Natural killer cell (primary cell): Measurements from ENCODE around the gene NMUR1. TPM values are rescaled to one million over a fixed set of nuclear protein-coding genes. Genes with fewer than 3 reads are reported as not detected.

Experiments
- ATAC-seq, 3 donors: fragments of 150-1000 bp in 2 of 3; fragments of 200-7000 bp in 1 of 3; cut with Tn5 transposase; 1 replicate in 1 of 3; 2 replicates in 2 of 3; pipeline ENCODE4 v1.10.0; 2021; ENCODE audit warnings: mild to moderate bottlenecking in 2 of 3, moderate library complexity in 2 of 3
- DNase-seq, 2 donors: peaks; one replicate each; pipeline versions ENCODE4 v3.0.0 to v3.0.0-alpha.2; 2013 to 2021; ENCODE audit warnings: mixed read lengths in 1 of 2
- H3K27ac ChIP-seq: one replicate; pipeline ENCODE4 v1.5.1; 2013; ENCODE audit warnings: mild to moderate bottlenecking, low read length
- H3K27me3 ChIP-seq: one replicate; pipeline ENCODE4 v1.6.1; 2013; ENCODE audit warnings: low read length; ENCODE audit not compliant: control insufficient read depth, insufficient read depth
- H3K36me3 ChIP-seq: one replicate; pipeline ENCODE4 v1.6.1; 2013; ENCODE audit warnings: low read length; ENCODE audit not compliant: control insufficient read depth, insufficient read depth
- H3K4me1 ChIP-seq: one replicate; pipeline ENCODE4 v1.6.1; 2013; ENCODE audit warnings: low read length; ENCODE audit not compliant: control insufficient read depth, insufficient read depth
- H3K4me3 ChIP-seq: one replicate; pipeline ENCODE4 v1.5.1; 2013; ENCODE audit warnings: low read length
- H3K9me3 ChIP-seq: one replicate; pipeline ENCODE4 v1.6.1; 2013; ENCODE audit warnings: low read length; ENCODE audit not compliant: control insufficient read depth, insufficient read depth
- H3K27ac Mint-ChIP-seq, 2 donors: one replicate each; pipeline ENCODE4 v1.8.0; 2022; ENCODE audit warnings: mild to moderate bottlenecking in 2 of 2, mixed read lengths in 2 of 2, moderate library complexity in 1 of 2
- H3K27me3 Mint-ChIP-seq, 2 donors: one replicate each; pipeline ENCODE4 v1.8.0; 2022; ENCODE audit warnings: low read depth in 2 of 2, mixed read lengths in 2 of 2
- H3K36me3 Mint-ChIP-seq: one replicate; pipeline ENCODE4 v1.8.0; 2022; ENCODE audit warnings: mixed read lengths
- H3K4me1 Mint-ChIP-seq, 2 donors: one replicate each; pipeline ENCODE4 v1.8.0; 2022; ENCODE audit warnings: mixed read lengths in 2 of 2
- H3K4me3 Mint-ChIP-seq: one replicate; pipeline ENCODE4 v1.8.0; 2022; ENCODE audit warnings: mild to moderate bottlenecking, moderate library complexity, mixed read lengths
- H3K9me3 Mint-ChIP-seq, 2 donors: one replicate each; pipeline ENCODE4 v1.8.0; 2022; ENCODE audit warnings: mixed read lengths in 2 of 2
- CTCF ChIP-seq: fragments of 200-600 bp; IDR thresholded peaks from one replicate; pipeline ENCODE4 v1.8.0; 2022; ENCODE audit warnings: antibody characterized with exemption
- WGBS: methylation state at CpG from one replicate; pipeline ENCODE4 v1.1.7; 2013; ENCODE audit warnings: missing lambda C conversion rate; ENCODE audit not compliant: insufficient coverage; 5-methylcytosine and 5-hydroxymethylcytosine counted together
- intact Hi-C: fragments of 100-400 bp; cut with micrococcal nuclease; formaldehyde crosslinking; loops from one replicate; pipeline ENCODE4 v1.14.2; 2022
- total RNA-seq, 4 donors: library from RNA; stranded (reverse); fragments of 120-200 nt in 1 of 4; gene quantifications; one replicate each; pipeline versions ENCODE4 v1.2.3 to v1.2.4, GENCODE V29; 2013 to 2022

Gene NMUR1
- total RNA-seq, 3 donors from 2014 or later (not counting 1 experiment from before 2014, with no cell fraction given), result 67.4 to 103 (median 80.2) TPM

- peak in 1 of 2 donors; percentile 40 for DNase-seq
- 85% methylated on average over 11 of the region's 11 CpGs for WGBS
- H3K36me3 ChIP-seq, result no peaks in the 10 kb centered on the region
- TF ChIP-seq CTCF, result no peak
- intact Hi-C loops, result no loop called here
- H3K9me3 Mint-ChIP-seq, result peaks cover 0 to 3% of the 10 kb centered on the region in 2 donors
- H3K9me3 ChIP-seq, result peaks cover 4% of the 10 kb centered on the region
- peaks cover 49% of the 10 kb centered on the region for H3K4me1 ChIP-seq
- ATAC-seq, result no peak
- H3K4me3 Mint-ChIP-seq, result peak overlapping the region; percentile 42
- no peaks in the 10 kb centered on the region for H3K27me3 ChIP-seq
- H3K4me1 Mint-ChIP-seq, result peaks cover 57 to 64% of the 10 kb centered on the region in 2 donors
- no peak overlapping the region for H3K4me3 ChIP-seq
- no peak overlapping the region for H3K27ac ChIP-seq
- H3K27ac Mint-ChIP-seq, result peak overlapping the region; percentile 11 to 99
- H3K36me3 Mint-ChIP-seq, result peaks cover 8% of the 10 kb centered on the region
- peaks cover 0 to 2% of the 10 kb centered on the region in 2 donors for H3K27me3 Mint-ChIP-seq
Observed at GRCh38 chr2:231541645-231542044, 11.4 kb upstream of the NMUR1 start.

- Mint-ChIP-seq H3K27me3 (peaks cover 0 to 2% of the 10 kb centered on the region in 2 donors), H3K4me3 (no peak overlapping the region), H3K9me3 (peaks cover 0 to 3% of the 10 kb centered on the region in 2 donors), H3K36me3 (peaks cover 8% of the 10 kb centered on the region), H3K4me1 (peaks cover 44 to 50% of the 10 kb centered on the region in 2 donors), H3K27ac (peak overlapping the region in 1 of 2 donors; percentile 40)
- H3K27me3 ChIP-seq, result no peaks in the 10 kb centered on the region
- H3K27ac ChIP-seq, result no peak overlapping the region
- intact Hi-C loops, result no loop called here
- WGBS, result 100% methylated on average over 4 of the region's 4 CpGs
- no peak for ATAC-seq
- no peak overlapping the region for H3K4me3 ChIP-seq
- TF ChIP-seq CTCF, result no peak
- H3K9me3 ChIP-seq, result peaks cover 4% of the 10 kb centered on the region
- peaks cover 38% of the 10 kb centered on the region for H3K4me1 ChIP-seq
- no peaks in the 10 kb centered on the region for H3K36me3 ChIP-seq
- no peak for DNase-seq
Observed at GRCh38 chr2:231539991-231540390, 9.7 kb upstream of the NMUR1 start.

GRCh38 chr2:231535961-231536360, 5.7 kb upstream of the NMUR1 start:
- Histone ChIP-seq H3K36me3 (no peaks in the 10 kb centered on the region), H3K4me3 (no peak overlapping the region), H3K4me1 (peaks cover 23% of the 10 kb centered on the region), H3K27ac (no peak overlapping the region), H3K27me3 (no peaks in the 10 kb centered on the region), H3K9me3 (no peaks in the 10 kb centered on the region)
- ATAC-seq (no peak), DNase-seq (no peak)
- Mint-ChIP-seq H3K27me3 (peaks cover 0 to 2% of the 10 kb centered on the region in 2 donors), H3K36me3 (no peaks in the 10 kb centered on the region), H3K27ac (no peak overlapping the region), H3K9me3 (no peaks in the 10 kb centered on the region), H3K4me3 (no peak overlapping the region), H3K4me1 (peaks cover 43 to 54% of the 10 kb centered on the region in 2 donors)
- intact Hi-C loops, result no loop called here
- WGBS, result 70% methylated on average over 6 of the region's 6 CpGs
- no peak for TF ChIP-seq CTCF

GRCh38 chr2:231533777-231534125, 3.5 kb upstream of the NMUR1 start:
- Histone ChIP-seq H3K4me3 (no peak overlapping the region), H3K36me3 (no peaks in the 10 kb centered on the region), H3K27ac (no peak overlapping the region), H3K9me3 (no peaks in the 10 kb centered on the region), H3K27me3 (no peaks in the 10 kb centered on the region), H3K4me1 (peaks cover 38% of the 10 kb centered on the region)
- no peaks in the 10 kb centered on the region for H3K9me3 Mint-ChIP-seq
- TF ChIP-seq CTCF, result no peak
- H3K36me3 Mint-ChIP-seq, result no peaks in the 10 kb centered on the region
- intact Hi-C loops, result no loop called here
- H3K4me3 Mint-ChIP-seq, result no peak overlapping the region
- H3K4me1 Mint-ChIP-seq, result peaks cover 41 to 53% of the 10 kb centered on the region in 2 donors
- DNase-seq, result no peak
- peak overlapping the region; percentile 37 to 38 for H3K27ac Mint-ChIP-seq
- WGBS, result 96% methylated on average over 7 of the region's 7 CpGs
- ATAC-seq, result no peak
- no peaks in the 10 kb centered on the region for H3K27me3 Mint-ChIP-seq
